CMK (cell line): ENCODE results near the gene CSF1.

Experiments
- DNase-seq: peaks from one replicate; pipeline ENCODE4 v3.0.0-alpha.2; 2010; ENCODE audit warnings: low read depth

The CSF1 gene

GRCh38 chr1:109922326-109922725, 11.7 kb downstream of the CSF1 start:
- DNase-seq, result no peak

- no peak for DNase-seq
Measured at GRCh38 chr1:109923131-109923945, 12.7 kb downstream of the CSF1 start.

DNA sequence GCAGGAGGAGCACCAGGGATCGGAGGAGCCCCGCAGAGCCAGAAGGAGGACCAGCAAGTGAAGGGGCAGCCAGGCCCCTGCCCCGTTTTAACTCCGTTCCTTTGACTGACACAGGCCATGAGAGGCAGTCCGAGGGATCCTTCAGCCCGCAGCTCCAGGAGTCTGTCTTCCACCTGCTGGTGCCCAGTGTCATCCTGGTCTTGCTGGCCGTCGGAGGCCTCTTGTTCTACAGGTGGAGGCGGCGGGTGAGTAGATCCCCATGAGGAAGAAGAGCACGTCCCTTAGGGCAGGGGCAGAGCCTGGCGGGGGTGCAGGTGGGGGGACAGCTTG, 13.3 kb downstream of the CSF1 start:
- no peak for DNase-seq

- DNase-seq, result no peak
Measured at GRCh38 chr1:109924316-109924715, 13.7 kb downstream of the CSF1 start.

DNA sequence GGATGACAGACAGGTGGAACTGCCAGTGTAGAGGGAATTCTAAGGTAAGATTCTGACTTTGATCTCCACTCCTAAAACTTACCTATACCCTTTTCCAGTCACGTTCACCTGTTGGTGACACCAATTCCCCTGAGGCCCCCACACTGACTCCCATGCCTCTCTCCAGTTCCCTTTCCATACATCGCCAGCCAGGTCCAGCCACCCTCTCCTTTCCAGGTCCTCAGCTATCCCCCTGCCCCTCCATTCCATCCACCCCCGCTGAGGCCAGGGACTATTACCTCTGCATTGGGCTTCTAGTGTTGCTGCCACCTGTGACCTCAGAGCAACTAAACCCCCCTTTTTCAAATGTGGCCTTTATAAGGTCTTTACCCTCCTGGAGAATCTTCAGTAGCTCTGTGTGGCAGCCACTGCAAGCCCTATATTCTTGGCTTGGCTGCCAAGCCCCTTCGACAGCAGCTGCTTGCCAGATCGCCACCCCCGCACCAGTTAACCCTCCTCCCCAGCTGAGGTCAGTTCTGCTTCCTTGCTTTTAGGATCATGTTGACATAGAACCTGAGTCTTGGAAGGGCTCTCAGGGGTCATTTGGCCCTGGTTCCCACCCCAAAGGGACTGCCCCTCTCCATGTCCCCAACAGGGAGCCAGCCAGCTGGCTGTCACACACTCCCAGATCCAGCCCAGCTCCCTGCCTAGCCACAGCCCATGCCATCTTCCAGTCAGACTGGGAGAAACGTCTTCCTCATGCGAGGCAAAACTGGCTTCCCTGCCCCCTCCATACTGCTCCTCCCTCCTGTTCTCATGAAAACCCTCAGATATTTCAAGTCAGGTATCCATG, 14.7 kb downstream of the CSF1 start:
- no peak for DNase-seq

DNA sequence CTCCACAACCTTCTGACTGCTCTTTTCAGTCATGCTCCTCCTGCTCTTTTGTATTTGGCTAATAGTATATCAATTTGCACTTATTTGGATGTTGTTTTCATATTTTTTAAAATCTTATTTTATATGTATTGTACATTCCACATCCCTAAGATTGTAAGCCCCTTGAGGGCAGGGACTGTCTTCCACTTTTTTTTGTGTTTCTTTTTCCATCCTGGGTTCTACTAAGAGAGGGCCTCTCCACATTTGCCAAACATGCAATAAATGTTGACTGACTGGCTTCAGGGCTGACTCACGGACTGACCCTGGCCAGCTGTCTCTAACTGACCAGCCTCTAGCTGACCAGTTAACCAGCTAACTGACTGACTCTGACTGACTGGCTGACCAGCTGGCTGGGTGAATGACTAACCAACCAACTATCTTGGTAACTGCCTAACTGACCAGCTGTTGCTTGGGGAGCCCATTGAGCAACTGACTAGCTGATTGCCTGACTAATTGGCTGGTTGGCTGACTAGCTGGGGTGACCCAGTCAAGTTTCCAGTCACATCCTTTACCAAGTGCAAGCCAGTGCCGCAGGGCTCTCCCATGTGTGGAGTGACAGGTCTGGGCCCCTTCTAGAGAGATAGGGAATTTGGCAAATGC, 16.1 kb downstream of the CSF1 start:
- no peak for DNase-seq

- no peak for DNase-seq
Measured at GRCh38 chr1:109927356-109927755, 16.7 kb downstream of the CSF1 start.

DNA sequence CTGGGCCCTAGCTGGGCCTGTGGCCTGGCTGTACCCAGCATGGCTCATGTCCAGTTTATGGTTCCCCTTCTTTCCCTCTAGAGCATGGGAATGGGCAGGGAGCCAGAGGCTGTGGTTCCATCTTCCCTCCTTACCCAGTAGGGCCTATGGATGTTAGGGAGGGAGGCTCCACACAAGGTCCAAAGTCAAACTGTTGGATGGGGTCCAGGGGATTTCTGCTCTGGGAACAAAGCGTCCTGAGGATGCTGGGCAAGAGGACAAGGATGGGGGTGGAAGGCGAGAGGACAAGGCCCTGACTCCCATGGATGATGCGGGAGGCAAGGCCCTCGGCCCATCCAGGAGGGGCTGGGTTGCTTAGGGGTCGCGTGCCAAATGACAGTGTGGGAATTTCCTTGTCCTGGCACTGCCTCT, 17.3 kb downstream of the CSF1 start:
- no peak for DNase-seq

DNA sequence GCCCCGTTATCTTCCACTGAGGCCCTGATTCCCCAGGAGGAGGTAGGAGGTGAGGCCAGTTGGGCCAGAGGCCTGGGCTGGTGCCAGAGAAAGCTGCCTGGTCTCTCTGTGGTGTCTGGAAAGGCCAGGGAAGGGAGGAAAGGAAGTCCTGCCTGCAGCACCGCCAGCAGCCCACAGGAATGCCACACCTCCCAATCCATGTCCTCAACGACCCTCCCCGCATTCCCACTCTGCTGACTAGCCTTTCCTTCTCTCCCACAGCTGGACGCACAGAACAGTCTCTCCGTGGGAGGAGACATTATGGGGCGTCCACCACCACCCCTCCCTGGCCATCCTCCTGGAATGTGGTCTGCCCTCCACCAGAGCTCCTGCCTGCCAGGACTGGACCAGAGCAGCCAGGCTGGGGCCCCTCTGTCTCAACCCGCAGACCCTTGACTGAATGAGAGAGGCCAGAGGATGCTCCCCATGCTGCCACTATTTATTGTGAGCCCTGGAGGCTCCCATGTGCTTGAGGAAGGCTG, 18.0 kb downstream of the CSF1 start:
- no peak for DNase-seq

GRCh38 chr1:109929170-109929569, 18.5 kb downstream of the CSF1 start:
- no peak for DNase-seq

DNA sequence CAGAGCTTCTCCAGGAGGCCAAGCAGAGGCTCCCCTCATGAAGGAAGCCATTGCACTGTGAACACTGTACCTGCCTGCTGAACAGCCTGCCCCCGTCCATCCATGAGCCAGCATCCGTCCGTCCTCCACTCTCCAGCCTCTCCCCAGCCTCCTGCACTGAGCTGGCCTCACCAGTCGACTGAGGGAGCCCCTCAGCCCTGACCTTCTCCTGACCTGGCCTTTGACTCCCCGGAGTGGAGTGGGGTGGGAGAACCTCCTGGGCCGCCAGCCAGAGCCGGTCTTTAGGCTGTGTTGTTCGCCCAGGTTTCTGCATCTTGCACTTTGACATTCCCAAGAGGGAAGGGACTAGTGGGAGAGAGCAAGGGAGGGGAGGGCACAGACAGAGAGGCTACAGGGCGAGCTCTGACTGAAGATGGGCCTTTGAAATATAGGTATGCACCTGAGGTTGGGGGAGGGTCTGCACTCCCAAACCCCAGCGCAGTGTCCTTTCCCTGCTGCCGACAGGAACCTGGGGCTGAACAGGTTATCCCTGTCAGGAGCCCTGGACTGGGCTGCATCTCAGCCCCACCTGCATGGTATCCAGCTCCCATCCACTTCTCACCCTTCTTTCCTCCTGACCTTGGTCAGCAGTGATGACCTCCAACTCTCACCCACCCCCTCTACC, 19.1 kb downstream of the CSF1 start:
- DNase-seq, result no peak

DNA sequence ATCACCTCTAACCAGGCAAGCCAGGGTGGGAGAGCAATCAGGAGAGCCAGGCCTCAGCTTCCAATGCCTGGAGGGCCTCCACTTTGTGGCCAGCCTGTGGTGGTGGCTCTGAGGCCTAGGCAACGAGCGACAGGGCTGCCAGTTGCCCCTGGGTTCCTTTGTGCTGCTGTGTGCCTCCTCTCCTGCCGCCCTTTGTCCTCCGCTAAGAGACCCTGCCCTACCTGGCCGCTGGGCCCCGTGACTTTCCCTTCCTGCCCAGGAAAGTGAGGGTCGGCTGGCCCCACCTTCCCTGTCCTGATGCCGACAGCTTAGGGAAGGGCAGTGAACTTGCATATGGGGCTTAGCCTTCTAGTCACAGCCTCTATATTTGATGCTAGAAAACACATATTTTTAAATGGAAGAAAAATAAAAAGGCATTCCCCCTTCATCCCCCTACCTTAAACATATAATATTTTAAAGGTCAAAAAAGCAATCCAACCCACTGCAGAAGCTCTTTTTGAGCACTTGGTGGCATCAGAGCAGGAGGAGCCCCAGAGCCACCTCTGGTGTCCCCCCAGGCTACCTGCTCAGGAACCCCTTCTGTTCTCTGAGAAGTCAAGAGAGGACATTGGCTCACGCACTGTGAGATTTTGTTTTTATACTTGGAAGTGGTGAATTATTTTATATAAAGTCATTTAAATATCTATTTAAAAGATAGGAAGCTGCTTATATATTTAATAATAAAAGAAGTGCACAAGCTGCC, 19.8 kb downstream of the CSF1 start:
- DNase-seq, result no peak

DNA sequence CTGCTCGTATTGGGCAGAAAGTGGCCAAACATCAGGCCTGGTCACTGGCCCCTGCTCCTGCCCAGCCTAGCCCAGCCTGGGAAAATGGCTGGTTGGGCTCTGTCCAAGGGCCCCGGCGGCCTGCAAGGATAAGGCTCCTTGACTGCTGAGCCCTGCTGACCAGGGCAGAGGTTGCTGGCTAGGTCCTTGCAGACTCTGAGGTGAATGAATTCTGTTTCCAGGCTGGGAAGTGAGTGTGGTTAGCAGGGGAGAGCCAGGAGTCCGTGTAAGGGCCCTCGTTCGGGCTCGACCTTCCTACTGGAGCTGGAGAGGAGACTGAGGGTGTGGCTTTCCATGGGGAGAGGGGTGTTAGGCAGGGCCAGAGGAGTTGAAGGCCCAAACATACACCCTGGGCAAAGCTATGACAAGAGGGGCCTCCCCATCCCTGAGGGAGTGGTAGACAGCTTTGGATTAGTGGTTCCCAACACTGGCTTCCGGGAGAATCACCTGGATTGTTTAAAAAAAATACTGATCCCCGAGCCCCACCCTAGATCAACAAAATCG, 20.6 kb downstream of the CSF1 start:
- no peak for DNase-seq

DNA sequence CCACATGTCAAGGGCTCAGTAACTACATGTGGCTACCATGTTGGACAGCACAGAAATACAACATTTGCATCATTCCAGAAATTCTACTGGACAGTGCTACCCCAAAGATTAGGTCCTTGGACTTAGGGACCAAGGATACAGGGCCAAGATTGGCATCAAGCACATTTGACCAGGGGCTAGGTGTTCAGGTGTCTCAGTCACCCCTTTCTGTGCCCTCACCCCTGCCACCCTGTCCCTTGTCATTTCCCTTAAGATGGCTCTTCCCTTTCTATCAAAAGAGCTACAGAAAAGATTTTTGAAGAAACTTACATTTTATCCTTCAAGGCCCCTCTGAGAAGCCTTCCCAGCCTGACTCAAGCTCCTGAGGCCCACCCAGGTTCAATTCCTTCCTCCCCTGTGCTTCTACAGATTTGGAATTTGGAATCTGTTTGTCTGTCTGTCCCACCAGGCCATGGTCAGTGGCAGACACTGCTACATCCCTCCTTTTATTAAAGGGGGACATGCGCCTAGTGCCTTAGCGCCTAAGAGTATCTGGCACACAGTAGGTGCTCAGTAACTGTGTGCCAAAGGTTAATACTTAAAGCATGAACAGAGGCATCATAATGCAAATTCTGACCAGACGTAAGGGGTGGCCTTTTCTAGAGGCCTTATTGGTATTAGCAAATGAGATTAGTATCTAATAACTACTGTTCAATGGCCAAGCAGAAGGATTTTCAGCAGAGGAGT, 21.4 kb downstream of the CSF1 start:
- DNase-seq, result no peak

DNA sequence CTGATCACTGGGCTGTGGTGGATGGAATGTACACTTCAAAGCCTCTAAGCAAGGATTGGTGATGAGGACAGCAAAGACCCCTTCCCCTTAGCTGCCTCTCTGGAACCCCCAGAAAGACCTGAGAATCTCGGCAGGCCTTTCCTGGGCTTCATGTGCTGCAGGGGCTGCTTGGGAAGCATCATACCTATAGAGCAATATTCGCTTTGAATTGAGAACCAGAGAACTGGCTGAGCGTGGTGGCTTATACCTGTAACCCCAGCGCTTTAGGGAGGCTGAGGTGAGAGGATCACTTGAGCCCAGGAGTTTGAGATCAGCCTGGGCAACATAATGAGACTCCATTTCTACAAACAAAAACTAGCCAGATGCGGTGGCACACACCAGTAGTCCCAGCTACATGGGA, 22.0 kb downstream of the CSF1 start:
- no peak for DNase-seq

DNA sequence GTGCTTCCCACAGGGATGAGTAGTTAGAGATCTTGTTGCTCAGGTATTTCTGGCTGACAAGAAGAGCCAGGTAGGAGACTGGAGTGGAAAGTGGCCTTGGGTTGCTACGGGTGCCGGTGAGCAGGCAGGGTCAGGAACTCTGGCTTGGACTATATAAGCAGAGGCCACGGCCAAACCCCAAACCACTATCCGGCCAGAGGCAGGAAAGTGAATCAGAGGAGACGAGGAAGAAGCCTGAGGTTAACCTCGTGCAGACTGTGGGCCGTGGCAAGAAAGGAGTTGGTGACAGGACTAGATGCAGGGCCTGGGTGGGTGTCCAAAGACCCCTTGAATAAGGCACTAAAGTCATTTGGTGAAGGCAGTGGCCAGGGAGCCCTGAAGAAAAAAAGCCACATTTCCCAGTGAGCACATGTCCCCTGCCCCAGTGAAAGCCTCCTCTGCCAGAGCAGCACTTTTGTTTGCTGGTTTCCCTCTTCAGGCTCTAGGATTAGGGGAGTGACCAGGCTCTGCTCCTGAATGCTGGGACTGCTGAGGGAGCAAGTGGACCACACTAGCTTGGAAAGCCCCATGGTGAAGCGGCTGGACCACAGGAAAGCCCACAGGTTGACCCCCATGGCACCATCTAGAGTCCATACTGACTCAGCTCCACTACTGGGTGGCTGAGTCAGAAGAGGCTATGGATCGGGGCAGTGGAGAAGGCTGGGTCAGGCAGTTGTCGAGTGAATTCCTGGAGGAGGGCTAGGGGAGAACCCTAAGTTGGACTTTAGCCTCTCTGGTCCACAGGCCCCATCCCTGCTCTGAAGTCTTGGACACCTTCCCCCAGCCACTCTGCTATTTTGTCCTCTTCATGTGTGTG, 23.4 kb downstream of the CSF1 start:
- DNase-seq, result no peak

- DNase-seq, result no peak
Measured at GRCh38 chr1:109935451-109935900, 24.8 kb downstream of the CSF1 start.

DNA sequence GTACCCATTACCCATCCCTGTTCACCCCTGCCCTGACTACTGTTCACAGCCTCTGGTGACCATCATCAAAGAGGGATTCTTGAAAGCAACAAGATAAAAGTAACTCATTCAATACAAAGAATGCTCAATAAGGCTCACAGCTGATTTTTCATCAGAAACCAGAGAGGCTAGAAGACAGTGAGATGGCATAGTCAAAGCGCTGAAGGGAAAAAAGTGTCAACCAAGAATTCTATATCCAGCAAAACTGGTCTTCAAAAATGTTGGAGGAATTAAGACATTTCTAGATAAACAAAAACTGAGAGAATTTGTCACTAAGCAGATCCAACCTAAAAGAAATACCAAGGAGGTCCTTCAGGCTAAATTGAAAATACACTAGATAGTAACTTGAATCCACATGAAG, 27.1 kb downstream of the CSF1 start:
- DNase-seq, result no peak

DNA sequence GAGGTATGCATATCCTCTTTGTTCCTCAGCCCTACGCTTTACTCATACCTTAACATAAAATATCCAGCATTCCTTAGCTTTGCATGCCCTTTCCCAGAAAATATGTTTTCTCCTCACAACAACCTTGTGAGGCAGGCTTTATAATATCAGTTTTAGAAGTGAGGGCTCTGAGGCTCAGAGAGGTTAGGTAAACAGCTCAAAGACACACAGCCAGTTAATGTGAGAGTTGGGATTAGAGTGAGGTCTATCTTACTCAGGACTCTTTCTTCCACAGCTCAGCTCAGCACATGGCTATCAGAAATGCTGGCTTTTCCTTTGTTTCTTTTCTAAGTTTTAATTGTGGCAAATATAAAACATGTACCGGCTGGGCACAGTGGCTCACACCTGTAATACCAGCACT, 27.9 kb downstream of the CSF1 start:
- no peak for DNase-seq

DNA sequence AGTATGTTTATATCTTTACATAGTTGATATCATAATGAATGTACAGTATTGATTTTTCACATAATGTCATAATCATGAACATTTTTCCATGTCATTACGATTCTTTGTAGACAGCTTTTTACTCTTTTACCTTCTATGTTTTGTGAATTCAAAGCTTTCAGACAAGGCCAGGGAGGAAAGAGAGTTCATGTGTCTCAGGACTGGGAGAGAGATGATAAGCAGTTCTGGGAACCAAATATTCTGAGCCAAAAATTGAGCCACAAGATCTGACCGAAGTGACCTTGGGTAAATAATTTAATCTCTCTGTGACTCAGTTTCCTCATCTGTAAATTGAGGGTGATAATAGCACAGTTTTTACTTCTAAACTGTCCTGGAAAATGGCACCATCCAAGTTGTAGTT, 31.8 kb downstream of the CSF1 start:
- no peak for DNase-seq
